GOT3 (cell line): ENCODE measurements around the gene ZIC1.

Experiments used
- DNase-seq: peaks from one replicate; lab custom pipeline; 2025; ENCODE audit warnings: mixed read lengths; lab: John Stamatoyannopoulos, UW

The ZIC1 gene

DNA sequence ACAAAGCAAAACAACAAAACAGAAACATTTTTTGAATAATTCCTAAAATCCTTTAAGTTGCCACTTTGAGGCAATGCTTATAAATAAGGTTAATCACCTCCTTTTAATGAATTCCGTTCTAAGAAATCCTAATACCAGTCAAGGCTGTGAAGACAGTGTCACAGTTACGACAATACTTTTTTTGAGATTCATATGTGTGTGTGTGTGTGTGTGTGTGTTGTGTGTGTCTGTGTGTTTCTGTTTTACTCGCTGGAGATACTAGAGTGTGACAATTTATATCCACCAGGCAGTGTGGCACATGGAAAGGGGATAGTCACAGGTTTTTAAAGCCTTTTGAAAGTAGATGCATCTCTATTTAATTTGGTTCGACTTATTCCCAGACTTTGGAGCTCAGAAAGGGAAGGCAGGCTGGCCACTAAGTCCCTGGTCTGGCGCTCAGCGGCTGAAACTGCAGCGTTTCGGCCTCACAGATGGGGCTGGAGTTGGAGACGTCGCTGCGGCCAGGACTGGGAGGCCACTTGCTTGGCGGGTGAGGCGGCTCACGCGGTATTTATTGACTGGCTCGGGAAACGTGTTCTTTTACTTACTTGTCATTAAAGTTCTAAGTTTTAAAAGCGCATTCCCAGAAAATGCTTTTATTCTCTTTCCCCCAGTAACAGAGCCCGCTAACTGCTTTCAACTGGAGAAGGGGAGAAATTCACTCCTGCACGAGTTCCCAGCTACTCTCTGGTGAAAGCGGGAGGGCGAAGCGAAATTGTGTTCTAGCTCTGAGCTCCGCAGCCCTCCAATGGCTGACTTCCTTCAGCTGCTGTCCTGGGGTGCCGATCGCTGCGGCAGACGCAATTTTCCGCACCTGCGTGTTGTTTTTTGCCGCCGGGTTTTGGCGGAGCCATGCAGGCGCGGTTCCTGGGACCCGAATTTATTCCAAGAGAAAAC, 13.7 kb downstream of the ZIC1 start:
- no peak for DNase-seq

DNA sequence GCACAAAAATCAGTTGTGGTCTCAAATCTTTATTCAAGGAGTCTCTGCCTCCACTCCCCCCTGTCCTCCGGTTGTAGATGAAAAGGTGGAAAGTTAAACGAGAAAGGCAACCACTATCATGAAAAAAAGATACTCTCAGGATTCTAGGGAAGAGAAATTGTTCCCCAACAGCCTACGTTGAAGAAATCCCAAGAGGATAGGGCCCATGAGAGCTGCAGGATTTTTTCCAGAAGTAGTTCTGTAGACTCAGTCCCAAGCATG, 14.3 kb downstream of the ZIC1 start:
- DNase-seq, result no peak

DNA sequence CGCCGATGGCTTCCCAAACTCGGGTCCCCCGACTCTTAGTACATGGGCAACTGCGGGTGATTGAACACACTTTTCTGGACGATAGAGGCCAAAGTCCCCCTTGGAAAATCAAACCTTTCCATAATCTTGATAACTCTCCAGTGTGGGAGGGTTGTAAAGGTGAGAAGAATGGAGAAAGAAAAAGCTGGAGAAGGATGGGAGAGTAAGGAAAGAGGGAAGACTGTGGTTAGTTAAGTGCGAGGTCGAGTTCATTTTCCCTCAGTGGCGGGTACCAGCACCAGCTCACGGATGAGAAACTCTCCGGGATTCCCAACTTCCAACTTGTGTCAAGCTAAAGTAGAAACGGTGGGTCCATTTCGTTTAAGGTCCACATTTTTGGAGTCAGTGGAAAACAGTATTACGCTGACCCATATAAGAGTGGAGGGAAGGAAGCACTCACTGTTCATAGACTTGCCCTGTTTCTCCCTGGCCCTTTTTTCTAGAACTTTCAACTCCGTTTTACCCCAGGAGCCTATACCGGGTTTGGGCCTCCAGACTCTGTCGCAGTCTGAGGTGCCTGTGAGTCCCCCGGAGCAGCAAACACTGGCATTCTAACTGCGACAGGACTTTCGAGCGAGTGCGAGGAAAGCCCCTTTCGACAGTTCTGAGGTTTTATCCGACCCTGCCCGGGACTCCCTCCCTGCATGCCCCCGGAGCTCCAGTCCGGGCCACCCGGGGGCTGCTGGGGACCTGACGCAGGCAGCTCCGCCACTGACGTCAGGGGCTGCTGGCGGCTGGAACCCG, 14.8 kb downstream of the ZIC1 start:
- DNase-seq, result no peak

DNA sequence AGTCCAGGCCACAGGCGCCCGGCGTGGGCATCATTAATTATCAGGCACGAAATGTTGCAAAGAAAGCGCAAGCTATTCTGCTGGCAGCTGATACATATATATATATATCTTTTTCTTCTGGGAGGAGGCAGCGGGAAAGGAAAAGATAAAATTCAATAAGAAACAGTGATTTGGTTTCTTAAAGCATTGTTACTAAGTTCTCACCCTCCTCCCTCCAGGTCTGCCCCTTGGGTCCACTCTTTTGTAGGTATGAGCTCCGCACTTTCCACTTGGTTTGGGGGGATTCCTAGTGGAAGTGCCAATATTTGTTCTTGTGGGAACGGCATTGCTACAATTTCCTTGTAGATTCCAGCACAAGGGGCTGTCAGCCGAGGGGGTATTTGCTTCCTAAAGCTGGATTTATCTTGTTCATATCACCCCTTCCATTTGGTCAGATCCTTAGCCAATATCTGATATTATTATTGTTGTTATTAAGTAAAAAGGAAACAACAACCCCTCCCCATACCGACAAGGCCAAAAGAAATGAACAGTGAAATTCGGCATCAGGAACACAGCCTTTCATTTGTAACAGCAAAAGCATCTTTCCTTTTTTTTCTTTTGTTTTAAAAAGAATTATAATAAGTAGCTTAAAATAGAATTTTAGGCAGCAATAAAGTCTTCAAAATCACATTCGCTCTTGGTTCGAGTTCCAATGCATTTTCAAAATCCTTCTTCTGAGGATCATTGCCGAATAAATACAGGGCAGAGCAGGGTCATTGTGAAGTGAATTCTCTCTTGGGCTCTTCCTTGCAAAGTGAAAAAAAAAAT, 15.6 kb downstream of the ZIC1 start:
- no peak for DNase-seq

DNA sequence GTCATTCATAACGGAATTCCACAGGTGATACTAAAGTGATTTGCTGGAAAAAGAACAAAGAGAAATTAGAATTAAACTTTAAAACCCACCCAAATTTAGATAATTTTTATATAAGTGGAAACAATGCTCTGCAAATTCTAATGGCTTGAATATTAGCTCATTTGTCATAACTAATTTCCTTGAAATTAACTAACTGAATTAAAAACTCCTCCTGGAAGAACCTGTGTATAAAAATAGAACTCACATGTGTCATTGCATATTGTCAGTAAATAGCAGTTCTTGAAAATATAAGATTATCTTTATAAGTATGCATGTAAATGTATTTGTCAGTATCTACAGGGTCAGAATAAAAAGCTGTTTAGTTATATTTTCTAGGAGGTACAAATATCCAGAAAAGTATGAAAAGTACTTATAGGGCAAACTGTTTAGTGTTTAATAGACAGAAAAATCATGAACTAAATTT, 16.3 kb downstream of the ZIC1 start:
- DNase-seq, result no peak

DNA sequence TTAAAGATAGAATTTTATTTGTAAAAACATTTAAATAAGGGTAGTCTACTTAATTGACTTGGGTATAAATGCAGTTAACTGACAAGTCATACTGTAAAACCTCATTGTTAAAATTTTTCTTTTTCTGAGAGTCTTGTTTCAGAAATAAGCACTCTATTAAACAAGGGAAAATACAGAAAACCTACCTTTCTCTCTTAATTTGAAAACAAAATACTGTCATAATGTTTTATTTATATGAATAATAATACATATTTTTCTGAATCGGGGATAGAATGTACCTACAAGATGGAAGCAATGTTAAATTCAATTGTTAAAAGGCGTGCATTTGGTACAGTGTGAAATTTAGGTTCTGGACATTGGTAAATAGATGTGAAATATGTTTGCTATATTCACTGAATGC, 17.8 kb downstream of the ZIC1 start:
- DNase-seq, result no peak

DNA sequence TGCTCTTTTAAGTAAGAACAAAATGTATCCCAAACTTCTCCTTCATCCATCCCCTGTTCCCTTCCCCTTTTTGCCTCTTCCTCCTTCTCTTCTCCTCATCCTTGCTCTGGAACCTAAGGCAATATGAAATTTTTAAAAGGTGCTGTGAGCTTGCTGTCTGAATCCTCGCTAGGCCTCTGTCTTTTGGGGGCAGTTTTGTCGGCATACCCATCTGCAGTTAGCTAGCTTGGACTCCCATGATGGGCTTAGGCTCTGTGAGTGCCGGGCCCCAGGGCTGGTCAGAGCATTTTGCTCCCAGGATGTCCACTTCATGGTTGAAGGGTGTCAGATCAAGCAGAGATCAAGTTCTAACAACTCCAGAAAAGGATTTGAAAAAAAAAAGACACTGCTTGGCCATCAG, 18.6 kb downstream of the ZIC1 start:
- DNase-seq, result no peak

DNA sequence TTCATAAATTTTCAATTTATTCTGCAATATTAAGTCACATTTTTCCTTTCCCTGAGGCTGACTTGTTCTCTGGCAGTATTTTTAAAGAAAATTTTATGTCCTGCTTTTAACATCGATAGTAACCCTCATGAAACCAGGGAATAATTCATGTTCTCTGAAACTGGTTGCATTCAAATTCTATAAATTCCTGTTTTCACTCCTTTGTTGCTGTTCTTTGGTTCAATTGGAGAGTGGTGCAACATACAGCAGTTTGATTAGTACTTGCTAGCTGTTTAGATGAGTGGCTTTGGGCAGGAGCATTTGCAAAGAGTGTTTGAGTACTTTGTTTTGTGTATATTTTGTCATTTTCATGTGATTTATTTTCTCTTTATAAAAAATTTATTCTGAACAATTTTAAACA, 19.2 kb downstream of the ZIC1 start:
- DNase-seq, result no peak

DNA sequence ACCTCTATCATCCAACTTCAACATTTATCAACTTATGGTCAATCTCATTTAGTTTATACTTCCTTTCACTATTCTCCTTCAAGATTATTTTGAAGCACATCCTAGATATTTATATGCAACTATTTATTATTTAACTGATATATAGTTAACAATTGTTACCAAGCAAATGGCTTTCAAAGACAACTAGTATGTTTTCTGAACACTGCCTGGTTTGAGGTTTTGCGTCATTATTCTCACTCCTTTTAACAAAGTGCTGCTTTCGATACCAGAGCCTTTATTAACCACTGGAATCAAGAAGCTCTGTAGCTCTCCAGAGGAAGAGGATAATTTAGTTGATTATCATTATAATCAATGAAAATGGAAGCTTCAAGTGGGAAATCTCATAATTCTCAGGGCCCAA, 19.6 kb downstream of the ZIC1 start:
- no peak for DNase-seq

DNA sequence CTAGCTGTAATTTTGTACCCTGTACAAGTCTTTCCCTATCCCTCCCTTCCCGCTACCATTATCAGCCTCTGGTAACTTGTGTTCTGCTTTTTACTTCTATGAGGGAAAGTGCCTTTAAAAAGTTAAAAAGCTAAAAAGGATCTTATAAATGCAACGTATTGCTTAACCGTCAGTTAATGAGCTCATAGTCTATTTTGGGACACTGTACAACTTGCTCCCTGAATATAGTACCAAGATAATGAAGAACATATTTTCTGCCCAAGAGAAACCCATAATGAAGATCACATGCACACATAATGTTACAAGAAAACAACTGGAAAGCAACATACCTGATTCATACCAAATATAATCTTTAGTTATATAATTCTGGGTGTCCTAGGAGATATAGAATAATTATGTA, 22.6 kb downstream of the ZIC1 start:
- no peak for DNase-seq

DNA sequence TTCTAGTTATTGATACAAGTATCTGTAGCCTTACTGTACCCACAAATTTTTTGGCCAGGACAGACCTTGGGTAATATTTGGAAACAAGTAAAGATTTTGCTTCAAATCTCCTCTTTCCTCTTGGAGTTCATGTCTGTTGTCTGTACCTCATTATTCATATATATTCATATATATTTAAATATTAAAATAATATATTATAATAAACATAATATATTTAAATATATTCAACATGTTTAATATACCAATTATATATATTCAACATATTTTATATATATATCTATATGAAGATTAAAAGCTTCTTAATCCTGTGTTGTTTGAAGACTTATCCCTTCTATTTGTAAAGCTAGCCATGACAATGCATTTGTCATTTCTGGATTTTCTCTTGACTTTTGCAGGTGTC, 38.1 kb downstream of the ZIC1 start:
- DNase-seq, result no peak

DNA sequence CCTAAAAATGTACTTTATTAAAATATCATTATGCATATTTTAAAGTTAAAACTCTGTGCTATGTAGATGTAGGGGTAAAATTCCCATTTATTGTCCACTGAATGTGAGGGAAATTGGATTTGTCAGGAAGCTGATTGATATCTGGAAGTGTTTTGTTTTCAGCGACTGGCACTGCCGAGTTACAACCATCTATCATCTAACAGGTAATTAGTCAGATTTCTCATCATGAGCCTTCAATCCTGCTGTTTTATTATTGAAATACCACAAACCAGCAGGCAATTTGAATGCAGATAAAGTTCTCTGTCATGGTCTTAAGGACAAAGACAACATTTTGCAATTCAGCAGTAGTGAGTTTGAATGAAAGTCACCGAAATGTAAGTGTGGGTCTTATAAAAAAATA, 40.5 kb downstream of the ZIC1 start:
- no peak for DNase-seq

DNA sequence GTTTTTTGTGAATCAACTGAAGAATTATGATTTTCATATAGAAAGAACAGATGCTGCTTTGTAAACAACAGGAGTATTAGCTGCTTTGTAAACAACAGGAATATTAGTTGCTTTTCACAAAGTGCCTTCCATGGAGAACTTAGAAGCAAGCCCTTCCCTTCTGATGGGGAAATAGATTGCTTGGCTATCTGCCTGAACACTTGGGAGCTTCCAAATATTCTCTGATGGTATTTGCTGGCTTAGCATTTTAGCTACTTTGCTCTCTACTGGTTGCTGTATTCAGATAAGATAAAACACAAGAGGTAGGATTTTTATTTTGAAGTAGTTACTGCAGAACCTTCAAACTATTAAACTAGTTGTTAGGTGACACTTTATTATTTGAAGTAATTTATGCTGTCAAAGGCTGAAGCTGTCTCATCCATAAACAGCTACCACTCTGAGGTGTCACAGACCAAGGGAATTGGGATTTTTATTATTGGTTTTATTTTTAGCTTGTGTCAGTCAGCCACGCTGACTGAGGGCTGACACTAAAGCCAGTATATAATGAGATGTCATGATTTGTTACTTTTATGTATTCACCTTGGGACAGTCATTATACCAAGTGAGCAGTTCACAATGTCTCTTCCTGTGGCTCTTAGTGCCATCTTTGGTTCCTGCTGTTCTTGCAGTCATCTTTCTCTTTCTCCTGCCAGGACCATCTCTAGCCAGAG, 50.0 kb downstream of the ZIC1 start:
- DNase-seq, result no peak

DNA sequence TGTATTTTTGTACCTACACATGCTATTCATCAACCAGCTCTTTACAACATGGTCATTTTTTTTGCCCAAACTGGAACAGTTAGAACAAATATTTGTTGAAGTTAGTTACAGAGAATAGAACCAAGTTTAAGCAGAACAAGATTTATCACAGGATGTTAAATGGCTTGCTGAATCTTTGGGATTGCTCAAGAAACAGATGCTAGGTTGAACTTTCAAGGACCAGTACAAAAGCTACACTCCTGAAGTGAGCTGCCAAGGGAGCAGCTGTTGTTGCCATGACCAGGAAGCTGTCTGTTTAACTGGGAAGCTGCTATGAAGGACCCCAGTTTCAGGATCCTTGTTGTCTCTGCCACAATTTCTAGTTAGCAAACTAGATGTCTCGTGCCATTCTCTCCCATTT, 53.7 kb downstream of the ZIC1 start:
- DNase-seq, result no peak
